Measurements from ENCODE around the gene PDIA5. TPM values are rescaled to one million over a fixed set of nuclear protein-coding genes. Genes with fewer than 3 reads are reported as not detected.

PDIA5 gene
- total and polyA plus RNA-seq, 9 donors = 11.2 to 58.3 (median 24.3) TPM

- Histone ChIP-seq H3K27me3 (no peaks in the 10 kb centered on the region), H3K36me3 (no peaks in the 10 kb centered on the region), H3K4me3 (no peak overlapping the region), H3K27ac (no peak overlapping the region), H3K9me3 (no peaks in the 10 kb centered on the region), H3K4me1 (ENCODE audit: insufficient read depth) (no peaks in the 10 kb centered on the region)
- intact Hi-C loops (cut with DNase I) = no loop called here
- peak in 1 of 5 donors; percentile 13 for DNase-seq
- TF ChIP-seq EP300 (IDR thresholded peaks at IDR 0.05) (no peak), CTCF (IDR thresholded peaks at IDR 0.05) (no peak), POLR2A (IDR thresholded peaks at IDR 0.05) (no peak)
- 91 to 94% (median 92%) methylated on average over 10 of the region's 10 CpGs for WGBS, 3 donors
Observed at GRCh38 chr3:123158899-123159390, 92.1 kb downstream of the PDIA5 start.

GRCh38 chr3:123159926-123160635, 93.3 kb downstream of the PDIA5 start:
- no peak overlapping the region for H3K27ac ChIP-seq
- H3K9me3 ChIP-seq = no peaks in the 10 kb centered on the region
- no peaks in the 10 kb centered on the region for H3K36me3 ChIP-seq
- WGBS, 3 donors = 76 to 91% (median 90%) methylated on average over 9 of the region's 9 CpGs
- DNase-seq = no peak
- no peak overlapping the region for H3K4me3 ChIP-seq
- no peaks in the 10 kb centered on the region for H3K4me1 ChIP-seq (ENCODE audit: insufficient read depth)
- intact Hi-C loops (cut with DNase I) = no loop called here
- no peaks in the 10 kb centered on the region for H3K27me3 ChIP-seq
- TF ChIP-seq POLR2A (IDR thresholded peaks at IDR 0.05) (no peak), EP300 (IDR thresholded peaks at IDR 0.05) (no peak), CTCF (IDR thresholded peaks at IDR 0.05) (no peak)

- DNase-seq = no peak
- H3K27ac ChIP-seq = no peak overlapping the region
- no peaks in the 10 kb centered on the region for H3K9me3 ChIP-seq
- H3K4me1 ChIP-seq (ENCODE audit: insufficient read depth) = no peaks in the 10 kb centered on the region
- TF ChIP-seq POLR2A (IDR thresholded peaks at IDR 0.05) (no peak), EP300 (IDR thresholded peaks at IDR 0.05) (no peak), CTCF (IDR thresholded peaks at IDR 0.05) (no peak)
- WGBS, 3 donors = 91 to 96% (median 94%) methylated on average over 7 of the region's 7 CpGs
- H3K27me3 ChIP-seq = no peaks in the 10 kb centered on the region
- intact Hi-C loops (cut with DNase I) = no loop called here
- H3K36me3 ChIP-seq = no peaks in the 10 kb centered on the region
- H3K4me3 ChIP-seq = no peak overlapping the region
Observed at GRCh38 chr3:123161167-123161566, 94.3 kb downstream of the PDIA5 start.

- H3K27me3 ChIP-seq = no peaks in the 10 kb centered on the region
- H3K4me1 ChIP-seq (ENCODE audit: insufficient read depth) = no peaks in the 10 kb centered on the region
- no peak overlapping the region for H3K4me3 ChIP-seq
- H3K27ac ChIP-seq = no peak overlapping the region
- no peaks in the 10 kb centered on the region for H3K36me3 ChIP-seq
- WGBS, 3 donors = 72 to 77% (median 76%) methylated on average over 4 of the region's 4 CpGs
- no peak for DNase-seq
- no peaks in the 10 kb centered on the region for H3K9me3 ChIP-seq
- TF ChIP-seq CTCF (IDR thresholded peaks at IDR 0.05) (no peak), EP300 (IDR thresholded peaks at IDR 0.05) (no peak), POLR2A (IDR thresholded peaks at IDR 0.05) (no peak)
- intact Hi-C loops (cut with DNase I) = no loop called here
Observed at GRCh38 chr3:123163141-123163540, 96.3 kb downstream of the PDIA5 start.
